ENCODE data around the gene CTSH.
"Not testable (repeated sequence)": the region's sequence is repeated elsewhere in the genome, so short reads cannot be mapped to it uniquely, and the experiment has no call there.

Gene CTSH

GRCh38 chr15:78879517-78880241 lies 65.2 kb downstream of the CTSH start:
- TF ChIP-seq POLR2A (IDR thresholded peaks at IDR 0.05; ENCODE audit: extremely low read depth, insufficient read length), result no peak
- no peak for TF ChIP-seq CTCF (IDR thresholded peaks at IDR 0.05; ENCODE audit: low read depth, low read length)
- DNase-seq (ENCODE audit: low read depth), result no peak
- peak overlapping the region; percentile 8 for H3K4me3 ChIP-seq (ENCODE audit: low read depth, low read length)

DNA sequence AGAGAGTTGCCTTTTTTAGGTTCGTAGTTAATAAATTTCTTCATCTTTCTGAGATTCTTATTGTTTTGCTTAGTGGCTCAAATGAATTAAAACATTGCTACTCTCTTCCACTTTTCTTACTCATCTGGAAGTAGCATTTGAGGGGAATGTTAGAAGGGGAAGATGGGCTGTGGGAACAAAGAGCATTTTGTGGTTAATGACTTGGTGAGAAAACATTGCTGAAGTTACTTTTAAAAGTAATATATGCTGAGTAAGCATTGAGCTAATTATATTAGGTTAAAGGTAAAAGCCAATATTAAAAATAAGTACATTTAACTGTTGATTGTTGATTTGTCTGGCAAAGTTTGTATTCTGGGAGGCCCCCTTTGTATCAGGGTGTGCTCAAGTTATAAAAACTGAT lies 66.5 kb downstream of the CTSH start:
- H3K4me3 ChIP-seq (ENCODE audit: low read depth, low read length), result peak overlapping the region; percentile 37
- no peak for TF ChIP-seq POLR2A (IDR thresholded peaks at IDR 0.05; ENCODE audit: extremely low read depth, insufficient read length)
- no peak for TF ChIP-seq MYC (IDR thresholded peaks at IDR 0.05; ENCODE audit: low read depth, low read length)
- no peak for TF ChIP-seq CTCF (IDR thresholded peaks at IDR 0.05; ENCODE audit: low read depth, low read length)
- no peak for TF ChIP-seq MAX (IDR thresholded peaks at IDR 0.05; ENCODE audit: low read depth, low read length)
- peak; percentile 50 for DNase-seq (ENCODE audit: low read depth)

- peak overlapping the region; percentile 45 for H3K4me3 ChIP-seq (ENCODE audit: low read depth, low read length)
- not testable (repeated sequence) for DNase-seq (ENCODE audit: low read depth)
Measured at GRCh38 chr15:78876954-78877353, 67.9 kb downstream of the CTSH start.

- DNase-seq (ENCODE audit: low read depth), result no peak
- TF ChIP-seq MYC (IDR thresholded peaks at IDR 0.05; ENCODE audit: low read depth, low read length), result no peak
- TF ChIP-seq POLR2A (IDR thresholded peaks at IDR 0.05; ENCODE audit: extremely low read depth, insufficient read length), result no peak
- TF ChIP-seq CTCF (IDR thresholded peaks at IDR 0.05; ENCODE audit: low read depth, low read length), result no peak
- peak overlapping the region; percentile 98 for H3K4me3 ChIP-seq (ENCODE audit: low read depth, low read length)
Measured at GRCh38 chr15:78875107-78875914, 69.5 kb downstream of the CTSH start.

DNA sequence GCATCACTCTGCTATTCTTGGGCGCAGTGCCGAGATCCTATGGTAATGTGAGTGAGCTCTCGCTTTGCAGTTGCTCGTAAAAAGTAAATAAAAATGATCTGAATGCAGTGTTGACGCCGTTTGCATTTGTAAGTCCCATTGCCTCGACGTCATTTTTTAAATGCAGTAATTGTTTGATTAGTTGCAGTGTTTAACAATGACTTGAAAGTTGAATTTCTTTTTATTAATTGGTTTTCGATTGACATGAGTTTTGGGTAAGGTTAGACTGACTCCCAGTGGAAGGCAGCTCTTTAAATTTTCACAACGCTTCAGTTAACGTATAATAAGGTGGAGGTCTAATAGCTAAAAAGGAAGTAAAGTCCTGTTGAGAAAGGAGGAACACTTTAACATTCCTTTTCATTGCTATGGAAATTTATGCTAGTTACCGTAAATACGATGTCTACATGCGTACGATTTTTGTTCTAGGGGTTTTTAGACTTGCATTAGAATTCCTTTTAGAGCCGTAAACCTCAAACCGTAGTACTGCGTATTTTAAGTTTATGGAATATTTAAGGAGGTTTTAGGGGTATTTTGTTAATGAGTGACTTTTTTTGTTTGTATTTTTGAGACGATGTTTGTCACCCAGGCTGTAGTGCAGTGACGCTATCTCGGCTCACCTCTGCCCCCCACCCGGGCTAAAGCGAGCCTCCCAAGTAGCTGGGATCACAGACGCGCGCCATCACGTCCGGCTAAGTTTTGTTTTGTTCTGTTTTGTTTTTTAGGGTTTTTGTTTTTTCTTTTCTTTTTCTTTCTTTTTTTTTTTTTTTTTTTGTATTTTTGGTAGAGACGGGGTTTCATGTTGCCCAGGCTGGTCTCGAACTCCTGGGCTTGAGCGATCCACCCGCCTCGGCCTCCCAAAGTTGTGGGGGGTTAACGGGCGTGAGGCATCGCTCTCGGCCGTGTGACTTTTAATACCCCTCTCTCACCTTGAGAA lies 70.8 kb downstream of the CTSH start:
- no peak for TF ChIP-seq MAX (IDR thresholded peaks at IDR 0.05; ENCODE audit: low read depth, low read length)
- no peak for TF ChIP-seq CTCF (IDR thresholded peaks at IDR 0.05; ENCODE audit: low read depth, low read length)
- no peak for TF ChIP-seq MYC (IDR thresholded peaks at IDR 0.05; ENCODE audit: low read depth, low read length)
- no peak for TF ChIP-seq POLR2A (IDR thresholded peaks at IDR 0.05; ENCODE audit: extremely low read depth, insufficient read length)
- DNase-seq (ENCODE audit: low read depth), result peak; percentile 61
- peak overlapping the region; percentile 98 for H3K4me3 ChIP-seq (ENCODE audit: low read depth, low read length)

All from NB4 (cell line).